K562 (cell line): ENCODE results near the gene TSR3.

ENCODE experiments used
- CEBPB ChIP-seq: fragments of 450-650 bp; IDR thresholded peaks from 2 replicates; pipeline ENCODE4 v1.6.1; 2016; ENCODE audit warnings: missing genetic modification characterization, missing compliant biosample characterization
- HDAC6 ChIP-seq: IDR thresholded peaks from 2 replicates; pipeline ENCODE4 v1.6.1; 2012; ENCODE audit warnings: low read depth, mild to moderate bottlenecking, control low read depth, inconsistent platforms, low read length, moderate library complexity
- ILF3 ChIP-seq: fragments of 450-650 bp; IDR thresholded peaks from 2 replicates; pipeline ENCODE4 v1.6.1; 2018; ENCODE audit warnings: antibody characterized with exemption, mild to moderate bottlenecking, moderate library complexity, borderline replicate concordance
- JUNB ChIP-seq: fragments of 450-650 bp; formaldehyde crosslinking; conservative IDR thresholded peaks from 2 replicates; pipeline ENCODE4 v1.4.0; 2020; ENCODE audit warnings: mild to moderate bottlenecking
- KAT7 ChIP-seq: sonication (generic); formaldehyde crosslinking; IDR thresholded peaks from 2 replicates; pipeline ENCODE4 v1.8.0; 2022; ENCODE audit warnings: missing genetic modification reagents, mild to moderate bottlenecking, borderline replicate concordance
- POLR2AphosphoS5 ChIP-seq: IDR thresholded peaks from 2 replicates; pipeline ENCODE4 v1.6.1; 2011; ENCODE audit warnings: mild to moderate bottlenecking, low read depth, low read length, moderate library complexity; ENCODE audit not compliant: control insufficient read depth, insufficient read depth
- SMAD2 ChIP-seq: fragments of 150-350 bp; IDR thresholded peaks from 2 replicates; pipeline ENCODE4 v1.6.1; 2014; ENCODE audit warnings: low read depth, mild to moderate bottlenecking, low read length
- TSHZ1 ChIP-seq: fragments of 250-450 bp; sonication (Bioruptor Pico); IDR thresholded peaks from 2 replicates; pipeline ENCODE4 v1.4.0; 2020; ENCODE audit warnings: mild to moderate bottlenecking, moderate library complexity
- ZNF143 ChIP-seq: sonication (generic); formaldehyde crosslinking; IDR thresholded peaks from 2 replicates; pipeline ENCODE4 v1.9.0; 2022; ENCODE audit warnings: mild to moderate bottlenecking, missing genetic modification reagents
- TF ChIP-seq, protein P1 (sequence below): fragments of 250-450 bp; sonication (Bioruptor Pico); IDR thresholded peaks from 2 replicates; pipeline ENCODE4 v1.5.0; 2021; ENCODE audit warnings: mild to moderate bottlenecking, borderline replicate concordance
- TF ChIP-seq, protein P2 (sequence below), 3 experiments: IDR thresholded peaks in 2 of 3; conservative IDR thresholded peaks in 1 of 3; 2 replicates each; pipeline ENCODE4 v1.5.1; 2011 to 2012; ENCODE audit warnings: low read length in 3 of 3, mild to moderate bottlenecking in 3 of 3, control low read depth in 2 of 3, improper control_type of control experiment in 1 of 3, inconsistent platforms in 1 of 3, low read depth in 1 of 3, mixed read lengths in 1 of 3, moderate library complexity in 1 of 3; ENCODE audit not compliant: insufficient read depth in 2 of 3
- TF ChIP-seq, protein P3 (sequence below): fragments of 250-450 bp; sonication (Bioruptor Pico); IDR thresholded peaks from 2 replicates; pipeline ENCODE4 v1.4.0; 2020; ENCODE audit warnings: mild to moderate bottlenecking, moderate library complexity

DNA sequence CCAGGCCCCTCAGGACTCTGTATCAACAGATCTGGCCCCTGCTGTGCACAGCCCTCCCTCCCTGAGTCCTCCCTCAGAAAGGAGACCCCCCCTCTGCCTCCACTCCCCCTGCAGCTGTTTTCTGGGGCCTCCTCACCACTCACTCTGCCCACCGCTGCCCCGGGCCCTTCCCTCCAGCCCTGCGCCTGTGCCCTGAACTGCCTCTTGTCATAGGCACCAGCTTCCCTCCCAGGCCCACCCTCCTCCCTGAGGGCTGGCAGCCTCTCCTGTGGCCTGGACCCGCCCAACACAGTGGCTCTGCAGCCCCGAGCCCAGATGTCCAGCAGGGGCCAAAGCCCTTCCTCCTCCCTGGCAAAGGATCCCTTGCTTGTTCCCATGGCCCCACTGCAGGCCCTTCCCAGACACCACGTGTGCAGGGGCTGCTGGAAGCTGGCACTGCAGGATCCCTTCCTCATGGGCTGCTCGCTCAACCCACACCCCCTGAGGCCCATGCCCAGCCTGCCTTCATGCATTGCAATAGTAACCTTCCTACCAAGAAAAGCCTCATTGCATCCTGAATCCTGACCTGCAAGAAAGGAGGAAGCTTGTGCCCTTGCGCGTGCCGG is 25.8 kb upstream of the TSR3 start:
- no peak for TF ChIP-seq SMAD2
- TF ChIP-seq, protein P1, sequence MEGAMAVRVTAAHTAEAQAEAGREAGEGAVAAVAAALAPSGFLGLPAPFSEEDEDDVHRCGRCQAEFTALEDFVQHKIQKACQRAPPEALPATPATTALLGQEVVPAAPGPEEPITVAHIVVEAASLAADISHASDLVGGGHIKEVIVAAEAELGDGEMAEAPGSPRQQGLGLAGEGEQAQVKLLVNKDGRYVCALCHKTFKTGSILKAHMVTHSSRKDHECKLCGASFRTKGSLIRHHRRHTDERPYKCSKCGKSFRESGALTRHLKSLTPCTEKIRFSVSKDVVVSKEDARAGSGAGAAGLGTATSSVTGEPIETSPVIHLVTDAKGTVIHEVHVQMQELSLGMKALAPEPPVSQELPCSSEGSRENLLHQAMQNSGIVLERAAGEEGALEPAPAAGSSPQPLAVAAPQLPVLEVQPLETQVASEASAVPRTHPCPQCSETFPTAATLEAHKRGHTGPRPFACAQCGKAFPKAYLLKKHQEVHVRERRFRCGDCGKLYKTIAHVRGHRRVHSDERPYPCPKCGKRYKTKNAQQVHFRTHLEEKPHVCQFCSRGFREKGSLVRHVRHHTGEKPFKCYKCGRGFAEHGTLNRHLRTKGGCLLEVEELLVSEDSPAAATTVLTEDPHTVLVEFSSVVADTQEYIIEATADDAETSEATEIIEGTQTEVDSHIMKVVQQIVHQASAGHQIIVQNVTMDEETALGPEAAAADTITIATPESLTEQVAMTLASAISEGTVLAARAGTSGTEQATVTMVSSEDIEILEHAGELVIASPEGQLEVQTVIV (CRISPR knock-in tag): no peak
- TF ChIP-seq TSHZ1 (CRISPR knock-in tag): no peak
- TF ChIP-seq JUNB (CRISPR knock-in tag): no peak
- TF ChIP-seq, protein P2, sequence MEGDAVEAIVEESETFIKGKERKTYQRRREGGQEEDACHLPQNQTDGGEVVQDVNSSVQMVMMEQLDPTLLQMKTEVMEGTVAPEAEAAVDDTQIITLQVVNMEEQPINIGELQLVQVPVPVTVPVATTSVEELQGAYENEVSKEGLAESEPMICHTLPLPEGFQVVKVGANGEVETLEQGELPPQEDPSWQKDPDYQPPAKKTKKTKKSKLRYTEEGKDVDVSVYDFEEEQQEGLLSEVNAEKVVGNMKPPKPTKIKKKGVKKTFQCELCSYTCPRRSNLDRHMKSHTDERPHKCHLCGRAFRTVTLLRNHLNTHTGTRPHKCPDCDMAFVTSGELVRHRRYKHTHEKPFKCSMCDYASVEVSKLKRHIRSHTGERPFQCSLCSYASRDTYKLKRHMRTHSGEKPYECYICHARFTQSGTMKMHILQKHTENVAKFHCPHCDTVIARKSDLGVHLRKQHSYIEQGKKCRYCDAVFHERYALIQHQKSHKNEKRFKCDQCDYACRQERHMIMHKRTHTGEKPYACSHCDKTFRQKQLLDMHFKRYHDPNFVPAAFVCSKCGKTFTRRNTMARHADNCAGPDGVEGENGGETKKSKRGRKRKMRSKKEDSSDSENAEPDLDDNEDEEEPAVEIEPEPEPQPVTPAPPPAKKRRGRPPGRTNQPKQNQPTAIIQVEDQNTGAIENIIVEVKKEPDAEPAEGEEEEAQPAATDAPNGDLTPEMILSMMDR (IDR thresholded peaks at IDR 0.05 in 2 of 3, conservative IDR thresholded peaks at IDR 0.05 in 1 of 3; ENCODE audit: insufficient read depth in 2 of 3, low read depth in 1 of 3, low read length in 3 of 3): no peak
- no peak for TF ChIP-seq ILF3
- TF ChIP-seq KAT7 (CRISPR knock-in tag): no peak
- no peak for TF ChIP-seq POLR2AphosphoS5
- TF ChIP-seq CEBPB (tag): no peak
- no peak for TF ChIP-seq HDAC6
- TF ChIP-seq, protein P3, sequence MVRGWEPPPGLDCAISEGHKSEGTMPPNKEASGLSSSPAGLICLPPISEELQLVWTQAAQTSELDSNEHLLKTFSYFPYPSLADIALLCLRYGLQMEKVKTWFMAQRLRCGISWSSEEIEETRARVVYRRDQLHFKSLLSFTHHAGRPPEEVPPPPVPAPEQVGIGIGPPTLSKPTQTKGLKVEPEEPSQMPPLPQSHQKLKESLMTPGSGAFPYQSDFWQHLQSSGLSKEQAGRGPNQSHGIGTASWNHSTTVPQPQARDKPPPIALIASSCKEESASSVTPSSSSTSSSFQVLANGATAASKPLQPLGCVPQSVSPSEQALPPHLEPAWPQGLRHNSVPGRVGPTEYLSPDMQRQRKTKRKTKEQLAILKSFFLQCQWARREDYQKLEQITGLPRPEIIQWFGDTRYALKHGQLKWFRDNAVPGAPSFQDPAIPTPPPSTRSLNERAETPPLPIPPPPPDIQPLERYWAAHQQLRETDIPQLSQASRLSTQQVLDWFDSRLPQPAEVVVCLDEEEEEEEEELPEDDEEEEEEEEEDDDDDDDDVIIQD (CRISPR knock-in tag): no peak
- no peak for TF ChIP-seq ZNF143 (CRISPR knock-in tag)
